Pancreas (tissue), 10 donors: ENCODE results near the gene PIP4K2A. TPM values are rescaled to one million over a fixed set of nuclear protein-coding genes. Genes with fewer than 3 reads are reported as not detected.

ENCODE experiments used
- ATAC-seq, 4 donors: fragments of 200-7000 bp; cut with Tn5 transposase; one replicate each; pipeline versions ENCODE4 v1.8.0 to v1.9.1; 2020; ENCODE audit warnings: mild to moderate bottlenecking in 4 of 4, moderate library complexity in 4 of 4
- DNase-seq, 6 donors: peaks; one replicate each; pipeline ENCODE4 v3.0.0-alpha.2; 2020
- FAIRE-seq: peaks from 2 replicates; lab custom pipeline; 2012; peaks lifted over from hg19 to GRCh38; lab: Jason Lieb, UNC
- H3K27ac ChIP-seq, 4 donors: fragments of 200-600 bp; sonication (generic); 1 replicate in 3 of 4; 2 replicates in 1 of 4; pipeline versions ENCODE4 v1.5.0 to v1.8.0; 2020
- H3K27me3 ChIP-seq, 4 donors: fragments of 200-600 bp; one replicate each; pipeline ENCODE4 v1.8.0; 2021
- H3K36me3 ChIP-seq, 3 donors: fragments of 200-600 bp; sonication (generic) in 1 of 3; one replicate each; pipeline versions ENCODE4 v1.5.0 to v1.8.0; 2020 to 2021
- H3K4me1 ChIP-seq, 3 donors: fragments of 200-600 bp; one replicate each; pipeline ENCODE4 v1.8.0; 2021
- H3K4me3 ChIP-seq, 4 donors: fragments of 200-600 bp; sonication (generic) in 2 of 4; one replicate each; pipeline versions ENCODE4 v1.5.0 to v1.8.0; 2020 to 2021
- H3K9me3 ChIP-seq, 4 donors: fragments of 200-600 bp; one replicate each; pipeline ENCODE4 v1.8.0; 2021
- WGBS, 2 donors: extraction: QIAGEN DNeasy Blood & Tissue Kit; methylation state at CpG; one replicate each; pipeline ENCODE4 v1.1.7; 2013; 5-methylcytosine and 5-hydroxymethylcytosine counted together
- intact Hi-C, 3 donors: fragments of 100-400 bp; cut with DNase I; formaldehyde crosslinking; loops; one replicate each; pipeline versions ENCODE4 v1.11.1 to v1.14.2; 2022
- polyA plus RNA-seq, 2 donors: library from polyadenylated mRNA; stranded (reverse); fragments of 200-250 nt; gene quantifications; one replicate each; pipeline ENCODE4 v1.2.3, GENCODE V29; 2013
- total RNA-seq, 6 donors: library from RNA; stranded (reverse); fragmentation: NEBNext Ultra II Directional in 4 of 6; extraction: Animal tissue kit (Norgen Biotek cat#: 25700) in 4 of 6; gene quantifications; one replicate each; pipeline versions ENCODE4 v1.2.1 to v1.2.4, GENCODE V29; 2021 to 2023
- TF ChIP-seq, protein P1 (sequence below), 4 donors: fragments of 200-600 bp; sonication (generic) in 3 of 4; IDR thresholded peaks; one replicate each; pipeline versions ENCODE4 v1.5.0 to v1.8.0; 2021; ENCODE audit warnings: antibody characterized with exemption in 4 of 4
- donor health status: healthy with polysubstance abuse.
- donor health status: DM: no; HTN: no; CAD: no; lungs with moderate emphysema.
- donor health status: DM: no; HTN: no; CAD: no.
- donor health status: control.
- donor health status: control.
- donor health status: Bipolar disorder and iron deficiency.
- donor health status: DM: yes; HTN: yes; CAD: no.
- donor health status: DM: no; HTN: no; CAD: no.
- donor health status: DM: no; HTN: no; CAD: no.
- donor health status: DM: yes; HTN: yes; CAD: no.

PIP4K2A gene
- total and polyA plus RNA-seq, 8 donors: 3.6 to 17.8 (median 6.7) TPM

DNA sequence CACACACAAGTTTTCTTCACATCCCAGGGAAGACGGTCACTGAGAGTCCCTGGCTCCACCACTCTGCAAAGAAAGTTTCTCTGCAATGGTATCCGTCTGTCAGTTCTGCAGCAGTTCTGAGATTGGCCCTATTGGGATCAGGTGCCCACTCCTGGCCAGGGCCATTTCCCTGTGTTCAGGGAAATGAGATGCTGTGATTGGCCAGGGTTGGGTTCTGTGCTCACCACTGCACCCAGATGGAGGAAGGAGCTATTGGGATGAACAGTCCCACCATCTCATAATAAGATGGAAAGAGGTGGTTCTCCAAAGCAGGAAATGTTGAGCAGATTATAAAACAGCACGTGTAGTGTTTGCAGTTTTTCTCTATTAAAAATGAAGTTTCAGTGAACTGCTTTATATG, 13.3 kb upstream of the PIP4K2A start:
- Histone ChIP-seq H3K27ac (no peak overlapping the region), H3K4me1 (no peaks in the 10 kb centered on the region), H3K4me3 (no peak overlapping the region), H3K27me3 (no peaks in the 10 kb centered on the region), H3K36me3 (no peaks in the 10 kb centered on the region), H3K9me3 (no peaks in the 10 kb centered on the region)
- no peak for ATAC-seq
- TF ChIP-seq, protein P1, sequence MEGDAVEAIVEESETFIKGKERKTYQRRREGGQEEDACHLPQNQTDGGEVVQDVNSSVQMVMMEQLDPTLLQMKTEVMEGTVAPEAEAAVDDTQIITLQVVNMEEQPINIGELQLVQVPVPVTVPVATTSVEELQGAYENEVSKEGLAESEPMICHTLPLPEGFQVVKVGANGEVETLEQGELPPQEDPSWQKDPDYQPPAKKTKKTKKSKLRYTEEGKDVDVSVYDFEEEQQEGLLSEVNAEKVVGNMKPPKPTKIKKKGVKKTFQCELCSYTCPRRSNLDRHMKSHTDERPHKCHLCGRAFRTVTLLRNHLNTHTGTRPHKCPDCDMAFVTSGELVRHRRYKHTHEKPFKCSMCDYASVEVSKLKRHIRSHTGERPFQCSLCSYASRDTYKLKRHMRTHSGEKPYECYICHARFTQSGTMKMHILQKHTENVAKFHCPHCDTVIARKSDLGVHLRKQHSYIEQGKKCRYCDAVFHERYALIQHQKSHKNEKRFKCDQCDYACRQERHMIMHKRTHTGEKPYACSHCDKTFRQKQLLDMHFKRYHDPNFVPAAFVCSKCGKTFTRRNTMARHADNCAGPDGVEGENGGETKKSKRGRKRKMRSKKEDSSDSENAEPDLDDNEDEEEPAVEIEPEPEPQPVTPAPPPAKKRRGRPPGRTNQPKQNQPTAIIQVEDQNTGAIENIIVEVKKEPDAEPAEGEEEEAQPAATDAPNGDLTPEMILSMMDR (IDR thresholded peaks at IDR 0.05): no peak
- FAIRE-seq: no peak
- WGBS, 2 donors: 66 to 72% methylated on average over 3 of the region's 3 CpGs
- DNase-seq: no peak
- intact Hi-C loops: no loop called here

DNA sequence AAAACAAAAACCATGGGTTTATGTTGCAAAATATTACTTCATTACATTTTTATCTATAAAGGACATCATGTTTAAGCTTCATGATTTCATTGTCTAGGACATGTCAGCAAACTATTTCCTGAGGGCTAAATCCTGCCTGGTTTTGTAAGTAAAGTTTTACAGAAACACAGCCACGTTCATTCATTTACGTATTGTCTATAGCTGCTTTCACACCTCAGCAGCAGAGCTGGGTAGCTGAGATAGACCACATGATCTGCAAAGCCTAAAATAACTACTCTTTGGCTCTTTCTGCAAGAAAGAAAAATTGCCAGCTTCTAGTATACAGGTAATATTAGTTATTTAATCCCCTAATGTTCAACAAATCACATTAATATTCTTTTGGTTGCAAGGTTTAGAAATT, 12.7 kb upstream of the PIP4K2A start:
- ATAC-seq: no peak
- no peak for DNase-seq
- H3K9me3 ChIP-seq: no peaks in the 10 kb centered on the region
- no peak overlapping the region for H3K27ac ChIP-seq
- H3K4me1 ChIP-seq: no peaks in the 10 kb centered on the region
- no peaks in the 10 kb centered on the region for H3K27me3 ChIP-seq
- 48 to 51% methylated on average over 2 of the region's 2 CpGs for WGBS, 2 donors
- TF ChIP-seq, protein P1 (IDR thresholded peaks at IDR 0.05): no peak
- H3K36me3 ChIP-seq: no peaks in the 10 kb centered on the region
- intact Hi-C loops: no loop called here
- H3K4me3 ChIP-seq: no peak overlapping the region
- no peak for FAIRE-seq

DNA sequence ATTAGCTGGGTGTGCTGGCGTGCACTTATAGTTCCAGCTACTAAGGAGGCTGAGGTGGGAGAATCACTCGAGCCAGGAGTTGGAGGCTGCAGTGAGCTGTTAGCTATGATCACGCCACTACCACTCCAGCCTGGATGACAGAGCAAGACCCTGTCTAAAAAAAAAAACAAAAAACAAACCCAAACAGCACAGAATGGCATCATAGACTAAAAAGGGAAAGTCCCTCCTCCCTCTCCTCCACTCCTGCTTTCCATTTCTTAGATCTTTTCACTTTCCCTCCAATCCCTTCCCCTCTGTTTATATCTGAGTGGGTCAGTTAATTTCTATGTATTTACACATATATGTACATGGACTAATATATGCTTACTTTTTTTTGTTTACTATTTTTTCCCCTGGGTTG, 10.4 kb upstream of the PIP4K2A start:
- Histone ChIP-seq H3K4me3 (no peak overlapping the region), H3K27ac (no peak overlapping the region), H3K36me3 (no peaks in the 10 kb centered on the region), H3K4me1 (no peaks in the 10 kb centered on the region), H3K9me3 (no peaks in the 10 kb centered on the region), H3K27me3 (no peaks in the 10 kb centered on the region)
- ATAC-seq (no peak), DNase-seq (no peak), FAIRE-seq (no peak)
- TF ChIP-seq, protein P1 (IDR thresholded peaks at IDR 0.05): no peak
- WGBS, 2 donors: 86 to 92% methylated on average over 3 of the region's 3 CpGs
- intact Hi-C loops: no loop called here

DNA sequence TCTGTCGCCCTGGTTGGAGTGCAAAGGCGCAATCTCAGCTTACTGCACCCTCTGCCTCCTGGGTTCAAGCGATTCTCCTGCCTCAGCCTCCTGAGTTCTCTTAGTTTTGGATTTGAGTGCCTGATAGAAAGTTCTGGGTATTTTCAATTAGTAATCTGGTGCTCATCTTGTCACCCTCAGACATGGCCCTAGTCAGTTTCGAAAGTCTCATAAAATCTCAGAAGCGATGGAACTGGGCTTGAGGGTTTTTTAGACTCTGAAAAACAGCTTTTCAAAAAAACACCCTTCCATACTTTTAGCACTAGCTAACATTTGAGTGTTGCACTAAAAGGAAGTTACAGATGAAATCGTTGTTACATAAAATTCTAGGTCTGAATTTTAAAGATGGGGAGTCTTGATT, 9.4 kb upstream of the PIP4K2A start:
- no peaks in the 10 kb centered on the region for H3K9me3 ChIP-seq
- H3K36me3 ChIP-seq: no peaks in the 10 kb centered on the region
- TF ChIP-seq, protein P1 (IDR thresholded peaks at IDR 0.05): no peak
- no peaks in the 10 kb centered on the region for H3K27me3 ChIP-seq
- no peak for DNase-seq
- ATAC-seq: no peak
- WGBS, 2 donors: 80 to 85% methylated on average over 6 of the region's 6 CpGs
- H3K4me1 ChIP-seq: no peaks in the 10 kb centered on the region
- H3K4me3 ChIP-seq: no peak overlapping the region
- no peak overlapping the region for H3K27ac ChIP-seq
- FAIRE-seq: no peak
- intact Hi-C loops: no loop called here

DNA sequence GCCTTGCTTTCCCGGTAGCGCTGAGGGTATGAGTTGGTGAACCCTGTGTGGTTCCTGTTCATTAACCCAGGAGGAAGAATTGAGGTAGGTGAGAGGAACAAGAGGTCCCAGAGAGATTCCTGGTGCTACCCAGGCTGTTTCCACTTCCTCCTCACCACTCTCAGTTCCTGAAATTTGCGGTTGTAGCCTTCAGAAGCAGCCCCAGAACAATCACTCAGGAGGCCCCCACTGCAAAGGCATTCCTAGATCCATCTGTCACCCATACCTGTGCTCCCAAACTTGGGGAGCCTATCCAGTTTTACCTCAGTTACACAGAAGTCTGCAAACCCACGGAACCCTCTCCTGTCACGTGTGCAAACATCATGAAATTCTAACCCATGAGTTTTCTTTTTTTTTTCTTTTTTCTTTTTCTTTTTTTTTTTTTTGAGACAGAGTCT, 9.0 kb upstream of the PIP4K2A start:
- H3K4me1 ChIP-seq: no peaks in the 10 kb centered on the region
- H3K27ac ChIP-seq: no peak overlapping the region
- FAIRE-seq: no peak
- no peaks in the 10 kb centered on the region for H3K9me3 ChIP-seq
- intact Hi-C loops: no loop called here
- TF ChIP-seq, protein P1 (IDR thresholded peaks at IDR 0.05): no peak
- H3K36me3 ChIP-seq: no peaks in the 10 kb centered on the region
- DNase-seq: no peak
- WGBS, 2 donors: 79 to 87% methylated on average over 5 of the region's 5 CpGs
- H3K27me3 ChIP-seq: no peaks in the 10 kb centered on the region
- no peak overlapping the region for H3K4me3 ChIP-seq
- peak in 2 of 4 donors; percentile 20 to 59 for ATAC-seq
